Mesenchymal stem cell (in vitro differentiated cells and primary cell): ENCODE measurements around the gene TOLLIP. TPM values are rescaled to one million over a fixed set of nuclear protein-coding genes. Genes with fewer than 3 reads are reported as not detected.
"Not testable (repeated sequence)": the region's sequence is repeated elsewhere in the genome, so short reads cannot be mapped to it uniquely, and the experiment has no call there.

ENCODE experiments used
- DNase-seq: peaks from one replicate; pipeline ENCODE4 v3.0.0-alpha.2; 2013
- H2AFZ ChIP-seq: one replicate; pipeline ENCODE4 v1.6.1; 2013; ENCODE audit warnings: low read depth, mild to moderate bottlenecking, control low read depth, inconsistent platforms, low read length, moderate library complexity
- H2AK5ac ChIP-seq: 2 replicates; pipeline ENCODE4 v1.6.1; 2013; ENCODE audit warnings: low read length, moderate library complexity, mild to moderate bottlenecking, inconsistent platforms; ENCODE audit not compliant: severe bottlenecking
- H2BK120ac ChIP-seq: one replicate; pipeline ENCODE4 v1.6.1; 2013; ENCODE audit warnings: low read depth, mild to moderate bottlenecking, inconsistent platforms, low read length, moderate library complexity
- H2BK12ac ChIP-seq, 2 experiments: one replicate each; pipeline ENCODE4 v1.6.1; 2013; ENCODE audit warnings: inconsistent platforms in 2 of 2, low read length in 2 of 2, mild to moderate bottlenecking in 2 of 2, moderate library complexity in 2 of 2, control low read depth in 1 of 2
- H2BK15ac ChIP-seq: one replicate; pipeline ENCODE4 v1.6.1; 2013; ENCODE audit warnings: mild to moderate bottlenecking, low read depth, inconsistent platforms; ENCODE audit not compliant: poor library complexity, severe bottlenecking
- H2BK5ac ChIP-seq: 2 replicates; pipeline ENCODE4 v1.6.1; 2013; ENCODE audit warnings: low read depth, mild to moderate bottlenecking, low read length, control low read depth, inconsistent platforms; ENCODE audit not compliant: poor library complexity, severe bottlenecking
- H3K14ac ChIP-seq, 2 experiments: one replicate each; pipeline ENCODE4 v1.6.1; 2013; ENCODE audit warnings: inconsistent platforms in 2 of 2, low read length in 2 of 2, control low read depth in 1 of 2, mild to moderate bottlenecking in 1 of 2, moderate library complexity in 1 of 2
- H3K18ac ChIP-seq, 2 experiments: one replicate each; pipeline ENCODE4 v1.6.1; 2013; ENCODE audit warnings: inconsistent platforms in 2 of 2, low read length in 2 of 2, control low read depth in 1 of 2, low read depth in 1 of 2, mild to moderate bottlenecking in 1 of 2
- H3K23ac ChIP-seq, 2 experiments: one replicate each; pipeline ENCODE4 v1.6.1; 2013; ENCODE audit warnings: inconsistent platforms in 2 of 2, low read length in 2 of 2, mild to moderate bottlenecking in 2 of 2, moderate library complexity in 2 of 2, control low read depth in 1 of 2
- H3K27ac ChIP-seq: 2 replicates; pipeline ENCODE4 v1.5.1; 2013; ENCODE audit warnings: mild to moderate bottlenecking, moderate library complexity, low read length, control low read depth, inconsistent platforms; ENCODE audit not compliant: poor library complexity, severe bottlenecking
- H3K27me3 ChIP-seq, 2 experiments: 2 replicates each; pipeline versions ENCODE4 v1.6.1 to v1.7.0; 2013; ENCODE audit warnings: low read length in 2 of 2, mild to moderate bottlenecking in 2 of 2, moderate library complexity in 2 of 2, control low read depth in 1 of 2, inconsistent platforms in 1 of 2; ENCODE audit not compliant: control insufficient read depth in 1 of 2, insufficient read depth in 1 of 2
- H3K36me3 ChIP-seq, 2 experiments: 2 replicates each; pipeline versions ENCODE4 v1.6.1 to v1.7.0; 2013; ENCODE audit warnings: low read length in 2 of 2, control low read depth in 1 of 2, inconsistent platforms in 1 of 2, low read depth in 1 of 2, mild to moderate bottlenecking in 1 of 2; ENCODE audit not compliant: insufficient read depth in 2 of 2, control insufficient read depth in 1 of 2
- H3K4ac ChIP-seq, 2 experiments: one replicate each; pipeline ENCODE4 v1.6.1; 2013; ENCODE audit warnings: inconsistent platforms in 2 of 2, low read length in 2 of 2, mild to moderate bottlenecking in 2 of 2, moderate library complexity in 2 of 2, control low read depth in 1 of 2, low read depth in 1 of 2
- H3K4me1 ChIP-seq: 2 replicates; pipeline ENCODE4 v1.6.1; 2013; ENCODE audit warnings: low read depth, low read length, control low read depth; ENCODE audit not compliant: control insufficient read depth, insufficient read depth
- H3K4me2 ChIP-seq: 2 replicates; pipeline ENCODE4 v1.6.1; 2013; ENCODE audit warnings: low read length, mild to moderate bottlenecking, inconsistent platforms; ENCODE audit not compliant: poor library complexity, severe bottlenecking
- H3K4me3 ChIP-seq, 2 experiments: 2 replicates each; pipeline versions ENCODE4 v1.5.1 to v1.7.0; 2013; ENCODE audit warnings: low read length in 2 of 2, mild to moderate bottlenecking in 2 of 2, control low read depth in 1 of 2, low read depth in 1 of 2; ENCODE audit not compliant: insufficient read depth in 1 of 2
- H3K79me1 ChIP-seq: replicated peaks from 2 replicates; pipeline ENCODE4 v1.6.1; 2013; ENCODE audit warnings: mild to moderate bottlenecking, control low read depth, low read length, inconsistent platforms; ENCODE audit not compliant: poor library complexity, severe bottlenecking
- H3K9ac ChIP-seq: 2 replicates; pipeline ENCODE4 v1.7.0; 2013; ENCODE audit warnings: mild to moderate bottlenecking, low read length, moderate library complexity
- H3K9me3 ChIP-seq: 2 replicates; pipeline ENCODE4 v1.7.0; 2013; ENCODE audit warnings: mild to moderate bottlenecking, low read length; ENCODE audit not compliant: control insufficient read depth
- H4K8ac ChIP-seq: one replicate; pipeline ENCODE4 v1.6.1; 2013; ENCODE audit warnings: inconsistent platforms, mild to moderate bottlenecking, low read length, moderate library complexity
- H4K91ac ChIP-seq: one replicate; pipeline ENCODE4 v1.6.1; 2013; ENCODE audit warnings: mild to moderate bottlenecking, low read length, inconsistent platforms
- WGBS: methylation state at CpG from one replicate; pipeline ENCODE4 v1.1.7; 2013; ENCODE audit warnings: mixed read lengths; 5-methylcytosine and 5-hydroxymethylcytosine counted together
- polyA plus RNA-seq, 2 experiments: library from polyadenylated mRNA; stranded (reverse); fragments of 200-250 nt; gene quantifications; one replicate each; pipeline ENCODE4 v1.2.3, GENCODE V29; 2013

TOLLIP gene
- 28.5 TPM for polyA plus RNA-seq (2013, experiment 1 of 2)
- 29.7 TPM for polyA plus RNA-seq (2013, experiment 2 of 2)

- H3K79me1 ChIP-seq, result peaks cover 11% of the 10 kb centered on the region
- peak within 1 kb of the TSS; percentile 95 for H3K9ac ChIP-seq
- peak within 1 kb of the TSS; percentile 92 to 100 for H3K18ac ChIP-seq
- peak within 1 kb of the TSS; percentile 82 to 100 for H3K4me3 ChIP-seq
- peak within 1 kb of the TSS; percentile 95 for H2BK15ac ChIP-seq
- peak within 1 kb of the TSS; percentile 75 for H2BK5ac ChIP-seq
- peak within 1 kb of the TSS; percentile 87 to 98 for H3K4ac ChIP-seq
- peak within 1 kb of the TSS; percentile 89 for H2BK120ac ChIP-seq
- H3K27me3 ChIP-seq, result no peaks in the 10 kb centered on the region
- peak within 1 kb of the TSS; percentile 60 for H3K27ac ChIP-seq
- peak within 1 kb of the TSS; percentile 51 to 64 for H3K23ac ChIP-seq
- peaks cover 21 to 27% of the 10 kb centered on the region in 2 experiments for H3K36me3 ChIP-seq
- WGBS, result 6% methylated on average over 88 of the region's 97 CpGs
- peaks cover 22% of the 10 kb centered on the region for H3K9me3 ChIP-seq
- H2AK5ac ChIP-seq, result peak within 1 kb of the TSS; percentile 74
- peak; percentile 88 for DNase-seq
- peak within 1 kb of the TSS; percentile 99 for H4K91ac ChIP-seq
- H3K4me1 ChIP-seq, result peaks cover 43% of the 10 kb centered on the region
- peak within 1 kb of the TSS in 1 of 2 experiments; percentile 84 for H2BK12ac ChIP-seq
- peak within 1 kb of the TSS; percentile 99 for H4K8ac ChIP-seq
- H3K4me2 ChIP-seq, result peak within 1 kb of the TSS; percentile 88
- peak within 1 kb of the TSS; percentile 99 for H2AFZ ChIP-seq
- peak within 1 kb of the TSS; percentile 43 to 96 for H3K14ac ChIP-seq
These were observed at the start of gene TOLLIP for GRCh38 chr11:1309498-1310317. Gene TOLLIP (minus strand): TSS chr11:1309632. CDS start chr11:1309498, 134 bp downstream.

DNA sequence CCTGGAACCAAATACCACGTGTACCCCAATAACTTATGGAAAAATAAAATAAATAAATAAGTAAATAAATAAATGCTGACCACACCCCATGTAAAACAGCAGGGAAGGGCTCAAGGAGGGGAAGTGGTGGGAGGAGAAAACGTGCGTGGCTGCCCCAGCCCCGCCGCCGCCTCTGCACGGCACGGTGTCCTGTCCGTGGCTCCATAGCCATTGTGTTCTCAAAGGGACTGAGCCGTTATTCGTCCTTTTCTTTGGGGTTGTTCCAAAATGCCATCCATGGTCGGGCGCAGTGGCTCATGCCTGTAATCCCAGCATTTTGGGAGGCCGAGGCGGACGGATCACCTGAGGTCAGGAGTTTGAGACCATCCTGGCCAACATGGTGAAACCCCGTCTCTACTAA, 49.5 kb upstream of the TOLLIP start:
- not testable (repeated sequence) for H4K91ac ChIP-seq, H3K18ac ChIP-seq, H3K9ac ChIP-seq, H2BK12ac ChIP-seq, H3K14ac ChIP-seq, DNase-seq, H3K4me1 ChIP-seq, H3K4me2 ChIP-seq, H4K8ac ChIP-seq, H3K36me3 ChIP-seq, H3K79me1 ChIP-seq, H2AFZ ChIP-seq, H2BK15ac ChIP-seq, H3K4me3 ChIP-seq, H2AK5ac ChIP-seq, H3K23ac ChIP-seq, H2BK5ac ChIP-seq, H3K27ac ChIP-seq, H3K4ac ChIP-seq, H2BK120ac ChIP-seq
- H3K27me3 ChIP-seq, result peaks cover 5 to 39% of the 10 kb centered on the region in 2 experiments
- H3K9me3 ChIP-seq, result peaks cover 14% of the 10 kb centered on the region
- 89% methylated on average over 15 of the region's 17 CpGs for WGBS

DNA sequence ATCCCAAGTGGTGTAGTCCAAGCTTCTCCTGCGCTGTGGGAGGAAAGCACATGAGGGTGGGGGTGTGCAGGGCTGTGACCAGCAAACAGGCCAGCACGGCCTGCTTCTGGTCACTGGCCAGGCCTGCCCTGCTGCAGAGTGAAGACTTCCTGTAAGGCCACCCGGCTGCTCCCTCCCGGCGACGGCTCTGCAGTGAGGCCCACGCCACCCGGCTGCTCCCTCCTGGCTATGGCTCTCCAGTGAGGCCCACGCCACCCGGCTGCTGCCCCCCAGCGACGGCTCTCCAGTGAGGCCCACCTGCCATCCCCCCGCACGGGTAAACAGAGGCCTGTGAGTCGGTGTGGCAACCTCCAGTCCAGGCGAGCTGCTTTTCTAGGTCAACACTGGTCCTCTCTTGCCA, 48.9 kb upstream of the TOLLIP start:
- no peak for DNase-seq
- Histone ChIP-seq H4K8ac (no peak overlapping the region), H2AK5ac (no peak overlapping the region), H3K27me3 (peaks cover 5 to 41% of the 10 kb centered on the region in 2 experiments), H2AFZ (no peak overlapping the region), H3K9ac (no peak overlapping the region), H3K79me1 (no peaks in the 10 kb centered on the region), H3K36me3 (no peaks in the 10 kb centered on the region), H2BK12ac (no peak overlapping the region), H3K4me3 (no peak overlapping the region), H3K27ac (no peak overlapping the region), H3K23ac (no peak overlapping the region), H3K14ac (no peak overlapping the region), H2BK15ac (no peak overlapping the region), H3K18ac (no peak overlapping the region), H4K91ac (no peak overlapping the region), H3K9me3 (peaks cover 7% of the 10 kb centered on the region), H2BK120ac (no peak overlapping the region), H3K4me2 (no peak overlapping the region), H2BK5ac (no peak overlapping the region), H3K4me1 (no peaks in the 10 kb centered on the region), H3K4ac (no peak overlapping the region)
- WGBS, result 86% methylated on average over 16 of the region's 16 CpGs

GRCh38 chr11:1356478-1356960, 47.1 kb upstream of the TOLLIP start:
- H3K9me3 ChIP-seq, result no peaks in the 10 kb centered on the region
- H3K4me1 ChIP-seq, result no peaks in the 10 kb centered on the region
- H3K36me3 ChIP-seq, result no peaks in the 10 kb centered on the region
- no peak overlapping the region for H3K9ac ChIP-seq
- no peak overlapping the region for H2AK5ac ChIP-seq
- H3K27me3 ChIP-seq, result peaks cover 5 to 32% of the 10 kb centered on the region in 2 experiments
- no peak overlapping the region for H2BK12ac ChIP-seq
- H3K23ac ChIP-seq, result no peak overlapping the region
- H3K4me3 ChIP-seq, result no peak overlapping the region
- no peak overlapping the region for H2AFZ ChIP-seq
- no peak overlapping the region for H4K91ac ChIP-seq
- no peak overlapping the region for H3K27ac ChIP-seq
- no peak overlapping the region for H3K4me2 ChIP-seq
- no peak for DNase-seq
- H3K18ac ChIP-seq, result no peak overlapping the region
- no peak overlapping the region for H2BK120ac ChIP-seq
- 83% methylated on average over 13 of the region's 13 CpGs for WGBS
- H2BK5ac ChIP-seq, result no peak overlapping the region
- H3K79me1 ChIP-seq, result no peaks in the 10 kb centered on the region
- H4K8ac ChIP-seq, result no peak overlapping the region
- no peak overlapping the region for H2BK15ac ChIP-seq
- H3K4ac ChIP-seq, result no peak overlapping the region
- H3K14ac ChIP-seq, result no peak overlapping the region
